ENCODE data around the gene KIF3A.

GRCh38 chr5:132669966-132670882 lies 67.1 kb downstream of the KIF3A start:
- no peak for TF ChIP-seq POLR2A (IDR thresholded peaks at IDR 0.05)
- TF ChIP-seq CTCF (IDR thresholded peaks at IDR 0.05), result no peak
- no peak for TF ChIP-seq EP300 (IDR thresholded peaks at IDR 0.05)
